PC-3 (cell line): ENCODE results near the gene ZRANB2.

Experiments
- CTCF ChIP-seq: fragments of 300-600 bp; sonication (generic); conservative IDR thresholded peaks from 2 replicates; pipeline ENCODE4 v1.5.1; 2017; ENCODE audit warnings: antibody characterized with exemption, low read depth, mild to moderate bottlenecking, low read length
- EZH2 ChIP-seq: fragments of 300-600 bp; sonication (generic); IDR thresholded peaks from one replicate; pipeline ENCODE4 v1.6.1; 2017; ENCODE audit warnings: antibody characterized with exemption, mild to moderate bottlenecking, low read length; ENCODE audit not compliant: unreplicated experiment
- EZH2phosphoT487 ChIP-seq: fragments of 300-600 bp; sonication (generic); IDR thresholded peaks from 2 replicates; pipeline ENCODE4 v1.6.1; 2018; ENCODE audit warnings: mild to moderate bottlenecking, antibody characterized with exemption, low read length, borderline replicate concordance

GRCh38 chr1:71047635-71048607 is 32.9 kb downstream of the ZRANB2 start, which contains the start of gene PTGER3:
- no peak for TF ChIP-seq EZH2phosphoT487
- no peak for TF ChIP-seq CTCF
- peak; percentile 27 for TF ChIP-seq EZH2
